ENCODE data around the gene ZNF341. TPM values are rescaled to one million over a fixed set of nuclear protein-coding genes. Genes with fewer than 3 reads are reported as not detected.

The ZNF341 gene
- total and polyA plus RNA-seq, 2 of the 8 experiments (the other 6 are each of a cell fraction or from before 2014, with no cell fraction given), result 5.8 to 6.4 TPM

- H3K4me3 ChIP-seq (ENCODE audit: extremely low read depth in 1 of 4, insufficient read depth in 2 of 4, low read depth in 3 of 4, low read length in 4 of 4), result no peak overlapping the region
- H3K27me3 ChIP-seq (replicated peaks in 1 of 4; ENCODE audit: control insufficient read depth in 3 of 4, extremely low read depth in 1 of 4, insufficient read depth in 3 of 4, low read length in 3 of 4), result no peaks in the 10 kb centered on the region
- no peak overlapping the region for H3K4me2 ChIP-seq (ENCODE audit: insufficient read depth in 1 of 2, low read depth in 2 of 2, low read length in 2 of 2)
- no peak overlapping the region for H2BK15ac ChIP-seq (ENCODE audit: low read length)
- DNase-seq (ENCODE audit: low read depth in 1 of 2, low spot score in 2 of 2) (no peak), FAIRE-seq (no peak)
- 0 out of 2 replicates have a peak overlapping the region, but pooled peaks have one; percentile 75 for H2BK12ac ChIP-seq (ENCODE audit: low read depth, low read length)
- H3K18ac ChIP-seq (ENCODE audit: extremely low read depth, low read length), result no peak overlapping the region
- no peaks in the 10 kb centered on the region for H3K79me1 ChIP-seq (ENCODE audit: low read depth, low read length)
- H2AK5ac ChIP-seq (ENCODE audit: low read depth, low read length), result no peak overlapping the region
- H3K9me3 ChIP-seq (ENCODE audit: insufficient read depth in 2 of 2, low read depth in 1 of 2, low read length in 1 of 2), result no peaks in the 10 kb centered on the region
- H4K20me1 ChIP-seq (replicated peaks in 1 of 2; ENCODE audit: control insufficient read depth in 1 of 2, insufficient read depth in 2 of 2, low read length in 2 of 2), result no peaks in the 10 kb centered on the region
- H3K14ac ChIP-seq (ENCODE audit: insufficient read length), result no peak overlapping the region
- H2BK5ac ChIP-seq (ENCODE audit: low read depth, low read length), result no peak overlapping the region
- no peaks in the 10 kb centered on the region for H3K23me2 ChIP-seq (ENCODE audit: low read depth, low read length)
- no peak overlapping the region for H3K9ac ChIP-seq (replicated peaks in 1 of 4; ENCODE audit: extremely low read depth in 1 of 4, low read depth in 3 of 4, low read length in 3 of 4)
- no peaks in the 10 kb centered on the region for H3K36me3 ChIP-seq (ENCODE audit: control insufficient read depth in 2 of 4, insufficient read depth in 4 of 4, low read length in 3 of 4)
- TF ChIP-seq NANOG (IDR thresholded peaks at IDR 0.05; ENCODE audit: insufficient read depth, low read depth, low read length, poor library complexity, severe bottlenecking) (no peak), HDAC6 (IDR thresholded peaks at IDR 0.05; ENCODE audit: low read depth, low read length) (no peak), SUZ12 (IDR thresholded peaks at IDR 0.05; ENCODE audit: low read length) (peak; percentile 27; the same call in 1 of the 2 replicates)
- no peak overlapping the region for H3K56ac ChIP-seq (replicated peaks; ENCODE audit: insufficient read length, low read depth, low read length)
- no peak overlapping the region for H4K91ac ChIP-seq (replicated peaks; ENCODE audit: insufficient read length, low read length)
- H4K5ac ChIP-seq (ENCODE audit: insufficient read length, low read depth, low read length), result no peak overlapping the region
- H2BK120ac ChIP-seq (replicated peaks; ENCODE audit: low read depth, low read length), result no peak overlapping the region
- ChIA-PET CTCF (ENCODE audit: partially characterized antibody) (interaction anchor here (1.1 kb wide), 1 partner anchor 8 kb away, joined by 4 read pairs; no protein-coding TSS in a partner anchor), POLR2A (ENCODE audit: partially characterized antibody) (no interaction called here)
- no peak overlapping the region for H3K4ac ChIP-seq (replicated peaks; ENCODE audit: insufficient read length, low read depth, low read length)
- peaks cover 0 to 3% (median 1%) of the 10 kb centered on the region in 4 experiments; a peak in 3 of 7 replicates for H3K4me1 ChIP-seq (replicated peaks in 1 of 4; ENCODE audit: control insufficient read depth in 3 of 4, insufficient read depth in 4 of 4, low read length in 3 of 4)
- H2AFZ ChIP-seq (ENCODE audit: low read length), result no peak overlapping the region
- no peaks in the 10 kb centered on the region for H3K79me2 ChIP-seq (ENCODE audit: control insufficient read depth in 1 of 2, insufficient read depth in 2 of 2, low read length in 2 of 2)
- 76 to 100% methylated on average over 1 to 2 of the region's 5 CpGs for WGBS, 2 experiments (ENCODE audit: extremely low coverage in 1 of 2, insufficient coverage in 1 of 2, insufficient read length in 1 of 2, insufficient replicate concordance in 2 of 2, low coverage in 1 of 2, low lambda C conversion rate in 2 of 2, missing lambda C conversion rate in 1 of 2)
- H4K8ac ChIP-seq (ENCODE audit: extremely low read depth, insufficient read depth, low read length), result no peak overlapping the region
- H3K27ac ChIP-seq (ENCODE audit: low read depth, low read length), result no peak overlapping the region
- no peak overlapping the region for H3K23ac ChIP-seq (ENCODE audit: insufficient read length)
- no peak overlapping the region for H2BK20ac ChIP-seq (ENCODE audit: low read length)
Measured at GRCh38 chr20:33783818-33784217, 52.0 kb downstream of the ZNF341 start.

Data from H1 (cell line).